CD14-positive monocyte (primary cell): ENCODE measurements around the gene ATF6. TPM values are rescaled to one million over a fixed set of nuclear protein-coding genes. Genes with fewer than 3 reads are reported as not detected.

Experiments
- DNase-seq, 3 donors: peaks; one replicate each; pipeline ENCODE4 v3.0.0-alpha.2; 2011 to 2022
- H2AFZ ChIP-seq: 2 replicates; pipeline ENCODE4 v1.6.0; 2012; ENCODE audit warnings: mild to moderate bottlenecking, low read depth, low read length, inconsistent platforms; ENCODE audit not compliant: insufficient read depth, poor library complexity, severe bottlenecking
- H3K27ac ChIP-seq, 2 donors: 1 replicate in 1 of 2; 2 replicates in 1 of 2; pipeline ENCODE4 v1.5.1; 2012 to 2013; ENCODE audit warnings: low read length in 2 of 2, control low read depth in 1 of 2, inconsistent platforms in 1 of 2, low read depth in 1 of 2, mild to moderate bottlenecking in 1 of 2
- H3K27me3 ChIP-seq, 2 donors: one replicate each; pipeline versions ENCODE4 v1.6.0 to v1.6.1; 2011 to 2013; ENCODE audit warnings: low read length in 2 of 2; ENCODE audit not compliant: control insufficient read depth in 2 of 2, insufficient read depth in 2 of 2
- H3K36me3 ChIP-seq, 2 donors: replicated peaks in 1 of 2; 1 replicate in 1 of 2; 2 replicates in 1 of 2; pipeline versions ENCODE4 v1.5.1 to v1.6.1; 2012 to 2013; ENCODE audit warnings: low read length in 2 of 2, control low read depth in 1 of 2, inconsistent platforms in 1 of 2, mild to moderate bottlenecking in 1 of 2; ENCODE audit not compliant: insufficient read depth in 2 of 2, control insufficient read depth in 1 of 2
- H3K4me1 ChIP-seq, 2 donors: 1 replicate in 1 of 2; 2 replicates in 1 of 2; pipeline versions ENCODE4 v1.5.1 to v1.6.1; 2012 to 2013; ENCODE audit warnings: low read length in 2 of 2, control low read depth in 1 of 2, inconsistent platforms in 1 of 2, mild to moderate bottlenecking in 1 of 2, moderate library complexity in 1 of 2; ENCODE audit not compliant: insufficient read depth in 2 of 2, control insufficient read depth in 1 of 2
- H3K4me2 ChIP-seq: replicated peaks from 2 replicates; pipeline ENCODE3; 2012; ENCODE audit warnings: low read length, moderate library complexity, mild to moderate bottlenecking; ENCODE audit not compliant: poor library complexity, severe bottlenecking; ENCODE audit errors: extremely low read depth
- H3K4me3 ChIP-seq, 3 experiments: fragments of 200-600 bp in 1 of 3; sonication (generic) in 1 of 3; replicated peaks in 1 of 3; 1 replicate in 2 of 3; 2 replicates in 1 of 3; pipeline ENCODE4 v1.5.1; 2011 to 2013; ENCODE audit warnings: low read length in 3 of 3, mild to moderate bottlenecking in 3 of 3, control low read depth in 2 of 3, low read depth in 2 of 3, inconsistent platforms in 1 of 3, moderate library complexity in 1 of 3
- H3K79me2 ChIP-seq: 2 replicates; pipeline ENCODE4 v1.6.0; 2012; ENCODE audit warnings: mild to moderate bottlenecking, control low read depth, inconsistent platforms, low read length, moderate library complexity; ENCODE audit not compliant: insufficient read depth
- H3K9ac ChIP-seq: 2 replicates; pipeline ENCODE4 v1.6.0; 2017; ENCODE audit warnings: low read length, mild to moderate bottlenecking; ENCODE audit not compliant: insufficient read depth, poor library complexity, severe bottlenecking
- H3K9me3 ChIP-seq, 2 donors: replicated peaks in 1 of 2; 1 replicate in 1 of 2; 2 replicates in 1 of 2; pipeline versions ENCODE4 v1.5.1 to v1.6.1; 2012 to 2013; ENCODE audit warnings: low read length in 2 of 2, control low read depth in 1 of 2; ENCODE audit not compliant: control insufficient read depth in 1 of 2, insufficient read depth in 1 of 2
- H4K20me1 ChIP-seq: 2 replicates; pipeline ENCODE4 v1.6.0; 2012; ENCODE audit warnings: mild to moderate bottlenecking, low read length, control low read depth, moderate library complexity; ENCODE audit not compliant: insufficient read depth
- H3K27ac Mint-ChIP-seq, 7 donors: one replicate each; pipeline ENCODE4 v1.8.0; 2020; ENCODE audit warnings: mild to moderate bottlenecking in 7 of 7, mixed read lengths in 7 of 7, moderate library complexity in 6 of 7, inconsistent platforms in 2 of 7
- H3K27me3 Mint-ChIP-seq, 3 donors: one replicate each; pipeline ENCODE4 v1.8.0; 2021 to 2022; ENCODE audit warnings: low read depth in 3 of 3, mild to moderate bottlenecking in 3 of 3, mixed read lengths in 3 of 3, moderate library complexity in 3 of 3, inconsistent platforms in 1 of 3
- H3K36me3 Mint-ChIP-seq, 2 donors: one replicate each; pipeline ENCODE4 v1.8.0; 2020; ENCODE audit warnings: mixed read lengths in 2 of 2, inconsistent platforms in 1 of 2, mild to moderate bottlenecking in 1 of 2
- H3K4me1 Mint-ChIP-seq: one replicate; pipeline ENCODE4 v1.8.0; 2020; ENCODE audit warnings: mild to moderate bottlenecking, mixed read lengths
- H3K4me3 Mint-ChIP-seq, 2 donors: one replicate each; pipeline ENCODE4 v1.8.0; 2020; ENCODE audit warnings: mild to moderate bottlenecking in 2 of 2, mixed read lengths in 2 of 2, moderate library complexity in 1 of 2
- H3K9me3 Mint-ChIP-seq, 7 donors: one replicate each; pipeline ENCODE4 v1.8.0; 2020 to 2022; ENCODE audit warnings: mixed read lengths in 7 of 7, mild to moderate bottlenecking in 6 of 7, moderate library complexity in 6 of 7, inconsistent platforms in 2 of 7
- CTCF ChIP-seq: fragments of 200-600 bp; IDR thresholded peaks from one replicate; pipeline ENCODE4 v1.8.0; 2022; ENCODE audit warnings: antibody characterized with exemption, mild to moderate bottlenecking
- WGBS: methylation state at CpG from one replicate; pipeline ENCODE4 v1.1.5; 2013; ENCODE audit warnings: missing lambda C conversion rate; ENCODE audit not compliant: insufficient coverage; 5-methylcytosine and 5-hydroxymethylcytosine counted together
- intact Hi-C, 2 donors: fragments of 100-400 bp; cut with micrococcal nuclease; formaldehyde crosslinking; loops; one replicate each; pipeline versions ENCODE4 v1.15.0 to v1.15.1; 2023
- polyA plus RNA-seq, 3 donors: library from polyadenylated mRNA; depleted of rRNA in 1 of 3; unstranded in 2 of 3; stranded (reverse) in 1 of 3; fragments of 300-500 nt in 2 of 3; fragments of >200 nt in 1 of 3; fragmentation: Illumina TruSeq in 2 of 3; gene quantifications; 1 replicate in 2 of 3; 2 replicates in 1 of 3; pipeline ENCODE4 v1.2.3, GENCODE V29; 2012 to 2021

The ATF6 gene
- polyA plus RNA-seq, 3 donors = 13.4 to 25.6 (median 22.2) TPM

- H2AFZ ChIP-seq = peak overlapping the region; percentile 62
- WGBS = under 1% methylated on average over 30 of the region's 38 CpGs
These were observed 38.7 kb upstream of the ATF6 start for GRCh38 chr1:161727256-161727924.

More at GRCh38 chr1:161727256-161727924, 38.7 kb upstream of the ATF6 start:
- Mint-ChIP-seq H3K27me3 (peaks cover 94 to 100% (median 95%) of the 10 kb centered on the region in 3 donors), H3K4me1 (peaks cover 42% of the 10 kb centered on the region), H3K27ac (peak overlapping the region in 3 of 7 donors; percentile 14 to 50 (median 25)), H3K4me3 (peak overlapping the region; percentile 78 to 97), H3K9me3 (peaks cover 0 to 23% (median 14%) of the 10 kb centered on the region in 7 donors), H3K36me3 (peaks cover 9 to 10% of the 10 kb centered on the region in 2 donors)
- H3K36me3 ChIP-seq = no peaks in the 10 kb centered on the region
- no peaks in the 10 kb centered on the region for H4K20me1 ChIP-seq
- H3K9me3 ChIP-seq = no peaks in the 10 kb centered on the region
- DNase-seq = no peak
- H3K27me3 ChIP-seq = peaks cover 74 to 100% of the 10 kb centered on the region in 2 donors
- H3K4me3 ChIP-seq = peak overlapping the region; percentile 2 to 77 (median 25)
- no peak overlapping the region for H3K27ac ChIP-seq
- H3K4me2 ChIP-seq = peak overlapping the region; percentile 91
- intact Hi-C loops = no loop called here
- H3K9ac ChIP-seq = peak overlapping the region; percentile 29
- no peak for TF ChIP-seq CTCF
- H3K79me2 ChIP-seq = no peaks in the 10 kb centered on the region
- H3K4me1 ChIP-seq = peaks cover 30 to 48% of the 10 kb centered on the region in 2 donors
